ENCODE results near the gene SRSF7.
A peak's percentile ranks its signal among the peaks of the same experiment; 100 is the strongest.

The SRSF7 gene

GRCh38 chr2:38700113-38700785 lies 50.9 kb downstream of the SRSF7 start:
- DNase-seq, result no peak

DNA sequence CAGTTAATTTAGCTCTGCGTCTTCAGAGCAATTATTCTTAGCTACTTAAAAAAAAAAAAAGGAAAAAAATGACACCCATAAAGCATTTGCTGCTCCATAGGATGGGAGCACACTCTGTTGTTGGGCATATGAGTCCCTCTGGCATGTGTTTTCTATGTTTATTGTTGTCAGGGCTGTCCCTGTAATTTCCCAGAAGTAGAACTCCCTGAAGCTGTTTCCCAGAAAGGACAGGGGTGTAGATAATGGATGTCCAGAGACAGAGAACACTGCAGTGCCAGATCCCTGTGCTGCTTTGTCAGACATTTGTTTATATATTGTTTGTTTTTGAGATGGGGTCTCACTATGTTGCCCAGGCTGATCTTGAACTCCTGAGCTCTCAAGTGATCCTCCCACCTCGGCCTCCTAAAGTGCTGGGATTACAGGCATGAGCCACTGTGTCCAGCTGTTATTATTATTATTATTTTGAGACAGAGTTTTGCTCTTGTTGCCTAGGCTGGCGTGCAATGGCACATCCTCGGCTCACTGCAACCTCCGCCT lies 52.6 kb downstream of the SRSF7 start:
- no peak for DNase-seq

DNA sequence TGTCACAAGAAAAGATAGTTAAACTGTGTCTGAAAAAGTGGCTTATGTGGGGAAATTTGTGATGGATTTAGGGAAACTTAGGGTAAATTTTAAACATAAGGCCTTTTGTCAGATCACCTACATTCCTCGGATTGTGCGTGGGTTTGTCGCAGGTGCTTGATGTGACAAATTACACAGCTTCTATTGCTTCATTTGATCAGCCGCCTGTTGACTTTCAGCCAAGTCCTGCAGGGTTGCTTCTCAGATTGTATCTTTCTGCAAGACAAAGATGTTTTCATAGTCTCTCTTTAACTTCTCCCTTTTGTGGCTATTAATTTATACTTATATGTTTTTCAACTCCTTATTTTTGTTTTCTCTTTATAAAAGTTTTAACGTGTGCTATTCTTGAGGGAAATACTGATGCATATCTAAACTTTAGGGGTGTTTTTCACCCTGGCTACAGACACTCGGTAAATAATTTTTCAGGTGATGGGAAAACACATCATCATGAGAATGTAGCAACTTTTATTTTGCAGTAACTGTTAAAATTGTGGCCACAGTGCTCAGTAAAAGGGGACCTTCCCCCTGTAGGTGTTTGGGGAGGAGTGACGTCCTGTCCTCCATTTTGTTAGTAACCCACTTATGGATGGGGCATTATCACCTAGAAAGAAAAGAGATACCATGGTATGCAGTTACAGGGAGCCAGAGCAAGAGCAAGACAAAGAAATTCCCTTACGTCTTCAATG lies 53.9 kb downstream of the SRSF7 start:
- peak; percentile 66 for DNase-seq

Data from CD4-positive, alpha-beta T cell treated with Interleukin-6 for 4 hours (primary cell).